Measurements from ENCODE around the gene SKAP2.
"Not testable (repeated sequence)": the region's sequence is repeated elsewhere in the genome, so short reads cannot be mapped to it uniquely, and the experiment has no call there.

The SKAP2 gene

DNA sequence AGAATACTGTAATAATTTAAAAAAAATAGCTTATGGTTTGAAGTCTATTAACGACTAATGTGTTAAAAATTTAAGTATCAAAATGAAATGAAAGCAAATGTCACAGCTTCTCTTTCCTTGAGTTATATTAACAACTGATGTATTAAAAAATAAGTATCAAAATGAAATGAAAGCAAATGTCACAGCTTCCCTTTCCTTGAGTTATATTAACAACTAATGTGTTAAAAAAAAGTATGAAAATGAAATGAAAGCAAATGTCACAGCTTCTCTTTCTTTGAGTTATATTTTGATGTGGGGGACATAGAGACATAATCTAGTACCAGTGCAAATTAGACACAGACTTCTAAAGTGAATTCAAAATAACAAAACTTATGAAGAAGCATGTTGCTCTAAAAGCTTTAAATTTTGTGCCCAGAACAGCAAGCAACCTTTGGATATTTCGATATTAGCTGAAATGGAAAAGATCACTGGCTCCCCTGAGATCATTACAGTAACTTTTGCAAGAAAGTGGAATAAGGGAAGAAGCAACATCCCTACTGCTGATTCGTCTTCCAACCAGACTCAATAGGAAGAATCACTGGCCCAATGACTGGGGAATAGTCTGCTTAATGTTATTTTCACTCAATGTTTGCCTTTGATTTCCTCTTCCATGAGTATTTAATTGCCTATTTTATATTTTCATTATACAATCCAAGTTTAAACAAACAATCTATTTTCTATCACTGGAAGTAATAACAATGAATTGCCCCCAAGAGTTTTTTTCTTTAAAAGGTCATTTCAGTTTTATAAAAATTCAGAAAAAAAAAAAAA, 8.0 kb downstream of the SKAP2 start:
- no peak for DNase-seq

DNA sequence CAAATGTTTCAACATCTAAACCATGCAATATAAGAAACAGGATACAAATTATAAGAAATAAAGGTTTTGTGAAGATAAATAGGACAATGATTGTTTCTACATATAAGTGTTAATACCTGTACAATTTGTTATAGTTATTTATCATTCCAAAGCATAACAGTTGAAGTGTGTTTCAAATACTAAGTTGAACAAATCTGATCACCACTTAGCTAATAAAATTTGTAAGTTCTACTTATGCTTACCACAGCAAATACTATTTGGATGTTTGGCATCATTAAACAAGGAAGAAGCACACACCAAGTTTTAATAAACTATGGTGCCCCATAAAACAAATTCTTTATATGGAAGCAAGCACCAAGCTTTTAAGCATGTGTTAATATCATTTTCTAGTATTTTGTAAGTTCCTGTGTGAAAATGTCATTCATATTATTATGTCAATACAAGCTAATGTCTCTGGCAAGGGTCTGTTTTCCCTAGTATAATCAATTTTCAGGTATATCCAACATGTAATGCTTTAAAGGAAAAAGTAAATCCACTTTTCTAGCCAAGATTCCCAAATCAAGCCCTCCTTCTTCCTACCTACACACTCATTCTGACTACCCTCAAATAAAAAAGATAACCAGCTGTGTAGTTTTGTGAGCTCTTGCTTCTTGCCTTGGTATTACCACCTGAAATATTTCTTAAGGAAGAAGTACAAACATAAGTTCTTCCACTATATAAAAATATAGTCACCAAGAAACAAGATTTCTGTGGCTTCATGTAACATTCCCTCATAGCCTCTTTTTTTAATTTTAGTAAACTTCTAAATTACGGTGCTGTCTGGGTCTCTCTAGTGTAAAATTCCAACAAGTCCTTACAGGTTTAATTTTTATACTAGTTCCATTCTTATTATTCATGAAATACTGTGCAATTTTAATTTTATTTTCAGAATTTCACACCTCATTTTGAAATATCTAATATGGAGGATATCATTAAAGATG, 9.2 kb downstream of the SKAP2 start:
- DNase-seq, result no peak

DNA sequence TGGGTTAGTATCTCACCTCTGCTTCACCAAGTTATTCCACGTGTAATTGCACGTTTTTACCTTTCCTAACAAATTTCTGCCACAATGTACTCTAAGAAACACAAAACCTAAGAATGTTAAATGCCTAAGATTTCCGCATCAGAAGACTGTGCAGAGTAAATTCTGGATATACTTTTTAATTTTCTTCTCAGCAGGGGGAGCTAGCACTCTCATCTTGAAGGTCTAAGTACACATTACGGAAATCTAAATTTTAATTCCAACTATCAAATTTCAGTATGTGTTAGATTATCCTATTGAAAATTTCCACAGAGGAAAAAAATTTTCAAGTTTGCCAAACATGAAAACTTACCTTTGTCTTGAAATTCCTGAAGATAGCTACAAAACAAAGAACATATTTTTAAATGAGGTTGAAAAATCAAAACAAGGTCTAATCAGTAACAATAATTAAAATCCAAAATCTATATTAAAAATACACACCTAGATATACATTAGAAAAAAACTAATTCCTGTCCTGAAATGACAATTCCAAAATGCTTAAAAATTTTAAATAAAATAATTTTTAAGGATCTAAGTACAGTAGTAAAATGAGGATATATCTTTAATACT, 10.5 kb downstream of the SKAP2 start:
- peak; percentile 46 for DNase-seq

DNA sequence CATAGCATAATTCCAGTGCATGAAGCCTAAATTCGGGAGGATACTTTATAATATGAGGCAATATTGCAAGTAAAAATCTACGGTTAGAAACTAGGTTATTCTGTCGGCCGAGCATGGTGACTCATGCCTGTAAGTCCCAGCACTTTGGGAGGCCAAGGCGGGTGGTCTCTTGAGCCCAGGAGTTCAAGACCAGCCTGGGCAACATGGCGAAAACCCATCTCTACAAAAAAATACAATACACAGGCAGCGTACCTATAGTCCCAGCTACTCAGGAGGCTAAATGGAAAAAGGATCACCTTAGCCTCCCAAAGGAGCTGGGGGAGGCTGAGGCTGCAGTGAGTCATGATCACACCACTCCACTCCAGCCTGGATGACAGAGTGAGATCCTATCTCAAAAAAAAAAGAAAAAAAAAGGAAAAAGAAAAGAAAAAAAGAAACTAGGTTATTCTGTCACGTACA, 14.2 kb downstream of the SKAP2 start:
- DNase-seq, result no peak

DNA sequence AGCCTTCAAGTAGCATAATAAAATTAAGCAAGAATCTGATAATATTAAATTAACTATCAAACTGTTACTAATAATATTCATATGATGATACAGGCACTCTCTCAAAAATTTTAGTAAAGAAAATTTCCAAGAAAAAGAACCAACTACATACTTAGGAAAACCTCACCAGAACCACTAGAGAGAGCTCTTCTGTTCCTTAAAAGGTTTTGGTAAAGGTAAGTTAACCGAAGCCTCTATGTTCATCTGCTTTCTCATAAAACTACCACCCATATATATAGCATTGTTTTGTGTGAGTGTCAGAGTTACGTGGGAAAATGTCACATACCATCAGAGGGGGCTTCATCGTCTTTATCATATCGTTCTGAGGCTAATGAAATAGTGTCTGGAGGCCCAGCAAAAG, 20.7 kb downstream of the SKAP2 start:
- DNase-seq, result no peak

DNA sequence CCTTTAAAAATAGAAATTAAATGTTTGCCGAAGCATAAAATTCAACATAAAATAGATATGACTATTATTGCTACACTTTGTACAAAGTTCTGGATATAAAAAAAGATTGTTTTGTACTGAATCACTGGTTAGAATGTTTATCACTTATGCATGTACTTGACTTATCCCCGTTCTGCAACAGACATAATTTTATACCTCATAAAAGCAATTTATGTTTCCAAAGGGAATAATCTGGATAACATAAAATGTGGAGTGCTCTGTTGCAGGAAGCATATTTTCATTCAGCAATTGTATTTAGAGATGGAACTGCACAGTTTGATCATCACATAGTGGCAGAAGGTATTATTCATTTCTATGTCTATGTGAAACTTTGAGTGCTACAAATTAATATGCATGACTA, 21.5 kb downstream of the SKAP2 start:
- no peak for DNase-seq

DNA sequence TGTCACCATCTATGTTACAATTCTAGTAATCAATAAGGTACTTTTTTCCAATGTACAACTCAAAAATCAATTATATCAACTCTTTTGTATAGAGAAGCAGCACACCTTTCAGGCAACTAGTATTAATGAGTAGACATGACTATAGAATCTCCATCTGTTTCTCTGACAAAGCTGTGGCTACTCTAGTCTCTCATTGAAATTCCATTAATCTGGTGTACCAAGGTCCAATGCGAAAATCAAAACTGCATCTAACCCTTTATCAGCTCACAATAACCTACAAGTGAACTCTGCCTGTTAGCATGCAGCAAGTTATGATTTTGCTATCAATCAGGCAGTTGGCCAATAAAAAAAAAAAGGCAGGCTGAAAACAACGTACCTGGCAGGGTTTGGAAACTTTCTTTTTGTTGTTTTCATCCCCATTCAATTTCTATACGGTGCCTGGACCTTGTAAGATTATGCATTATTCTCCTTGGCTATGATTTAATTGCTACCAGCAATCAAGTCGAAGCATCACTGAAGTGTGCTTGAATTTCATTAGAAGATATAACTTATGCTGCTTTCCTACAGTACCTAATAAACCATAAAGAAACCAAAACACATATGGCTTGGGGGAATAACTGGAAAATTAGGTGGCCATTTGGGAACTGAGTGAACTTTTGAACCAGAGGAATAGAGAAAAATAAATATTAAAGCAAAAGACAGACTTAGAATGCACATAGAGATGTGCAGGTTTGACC, 23.2 kb downstream of the SKAP2 start:
- DNase-seq, result no peak

DNA sequence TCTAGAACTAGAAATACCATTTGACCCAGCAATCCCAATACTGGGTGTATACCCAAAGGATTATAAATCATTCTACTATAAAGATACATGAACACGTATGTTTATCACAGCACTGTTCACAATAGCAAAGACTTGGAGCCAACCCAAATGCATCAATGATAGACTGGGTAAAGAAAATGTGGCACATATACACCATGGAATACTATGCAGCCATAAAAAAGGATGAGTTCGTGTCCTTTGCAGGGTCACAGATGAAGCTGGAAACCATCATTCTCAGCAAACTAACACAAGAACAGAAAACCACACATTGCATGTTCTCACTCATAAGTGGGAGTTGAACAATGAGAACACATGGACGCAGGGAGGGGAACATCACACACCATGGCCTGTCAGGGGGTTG, 27.6 kb downstream of the SKAP2 start:
- DNase-seq, result not testable (repeated sequence)

DNA sequence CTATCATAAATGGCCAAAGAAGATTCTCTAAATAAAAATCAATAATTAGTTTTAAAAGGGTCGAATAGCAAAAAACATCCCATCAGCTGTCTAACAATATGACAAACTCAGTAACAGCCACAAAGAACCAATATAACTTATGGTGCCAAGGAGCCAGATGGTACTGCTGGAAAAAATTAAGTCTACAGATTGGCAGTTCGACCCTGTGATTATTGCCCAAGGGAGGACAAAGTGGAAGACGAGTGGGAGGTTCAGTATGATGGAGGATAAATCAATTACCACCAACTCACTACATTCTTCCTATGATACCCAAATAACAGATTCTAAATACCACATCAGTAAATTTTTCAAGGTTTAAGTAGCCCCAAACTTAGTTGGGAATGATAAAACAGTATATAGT, 49.0 kb downstream of the SKAP2 start:
- DNase-seq, result no peak

DNA sequence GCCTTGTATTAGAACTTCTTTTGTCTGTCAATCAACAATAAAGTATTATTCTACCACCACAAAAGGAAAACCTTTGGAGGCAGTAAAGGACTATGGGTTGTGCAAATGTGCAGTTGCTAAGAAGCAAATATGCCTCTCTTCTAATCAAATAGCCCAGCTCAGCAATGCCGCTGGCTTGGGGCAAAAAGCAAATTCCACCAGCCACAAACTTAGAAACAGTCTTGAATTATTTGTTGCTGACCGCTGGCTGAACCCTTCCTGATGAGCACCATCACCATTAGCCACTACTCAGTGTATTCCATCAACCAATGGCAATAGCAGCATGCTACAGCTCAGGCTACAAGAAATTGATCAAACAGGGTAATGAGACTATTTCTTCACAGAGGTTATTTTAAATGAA, 51.0 kb downstream of the SKAP2 start:
- DNase-seq, result no peak

DNA sequence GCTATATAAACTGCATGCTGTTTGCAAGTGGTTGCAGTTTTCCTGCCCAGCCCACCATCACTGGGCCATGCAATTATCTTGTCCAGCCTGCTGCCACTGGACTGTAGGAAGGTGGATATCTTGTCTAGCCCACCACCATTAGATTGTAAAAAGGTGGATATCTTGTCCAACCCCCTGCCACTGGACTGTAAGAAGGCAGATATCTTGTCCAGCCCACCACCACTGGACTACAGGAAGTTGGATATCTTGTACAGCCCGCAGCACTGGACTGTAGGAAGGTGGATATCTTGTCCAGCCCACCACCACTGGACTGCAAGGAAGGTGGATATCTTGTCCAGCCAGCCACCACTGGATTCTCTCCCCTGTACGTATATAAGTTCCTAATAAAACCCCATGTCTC, 69.8 kb downstream of the SKAP2 start:
- DNase-seq, result no peak

DNA sequence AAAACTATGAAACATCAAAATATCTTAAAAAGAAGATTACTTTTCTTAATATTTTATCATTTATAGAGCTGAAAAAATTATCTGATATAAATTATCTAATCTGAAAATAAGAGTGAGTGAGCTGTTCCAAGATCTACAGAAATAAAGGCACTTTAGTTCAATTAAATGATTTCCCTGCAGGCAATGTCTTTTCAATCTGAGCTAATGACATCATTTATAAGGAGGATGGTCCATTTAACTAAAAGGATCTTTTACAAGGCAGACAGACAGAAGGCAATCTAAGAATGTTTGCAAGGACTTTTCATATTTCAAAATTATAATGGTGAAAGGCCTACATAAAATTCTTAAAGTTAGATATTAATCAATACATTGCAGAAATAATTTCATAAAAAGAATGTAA, 71.8 kb downstream of the SKAP2 start:
- no peak for DNase-seq

DNA sequence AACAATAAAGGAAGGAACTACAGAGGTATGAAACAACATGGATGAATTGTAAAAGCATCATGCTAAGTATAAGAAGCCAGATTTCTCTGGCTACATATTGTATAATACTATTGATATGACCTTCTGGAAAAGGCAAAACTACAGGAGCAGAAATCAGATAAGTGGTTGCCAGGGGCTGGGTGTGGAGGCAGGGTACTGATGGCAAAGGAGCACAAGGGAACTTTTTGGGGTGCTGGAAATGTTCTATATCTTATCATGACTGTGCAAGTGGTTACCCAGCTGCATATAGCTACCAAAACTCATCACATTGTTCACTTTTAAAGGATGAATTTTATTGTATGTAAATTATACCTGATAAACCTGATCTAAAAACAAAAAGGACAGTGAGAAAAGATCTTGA, 72.4 kb downstream of the SKAP2 start:
- no peak for DNase-seq

DNA sequence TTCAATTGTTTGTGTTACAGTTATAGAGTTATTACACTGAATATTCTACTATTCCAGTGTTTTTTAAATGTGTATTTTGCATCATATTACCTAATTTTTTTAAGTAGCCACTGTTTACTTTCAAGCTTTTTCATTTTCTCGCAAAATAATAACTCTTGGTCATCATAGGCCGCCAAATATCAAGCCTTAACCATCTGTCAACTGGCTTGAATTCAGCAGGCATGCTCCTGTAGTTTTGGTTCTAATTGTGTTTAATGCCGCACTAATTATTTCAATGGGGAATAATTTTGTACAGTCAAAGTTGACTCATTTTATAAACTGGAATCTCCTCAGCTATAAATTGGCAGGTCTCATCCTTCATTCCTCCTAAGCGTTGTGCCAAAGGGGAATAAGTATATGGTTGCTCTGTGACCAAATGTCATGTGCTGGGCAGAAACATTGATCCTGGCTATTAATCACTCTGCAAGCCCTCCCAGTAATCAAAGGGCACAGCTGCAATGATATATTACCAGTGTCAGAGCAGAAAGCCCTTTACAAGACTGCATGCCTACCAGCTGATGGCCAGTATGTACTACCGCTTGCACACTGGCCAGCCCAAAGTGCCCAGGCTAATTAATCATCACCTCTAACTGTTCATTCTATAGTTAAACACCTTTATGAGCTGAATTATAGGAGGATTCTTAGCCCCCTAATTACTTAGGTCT, 74.8 kb downstream of the SKAP2 start:
- peak; percentile 77 for DNase-seq

DNA sequence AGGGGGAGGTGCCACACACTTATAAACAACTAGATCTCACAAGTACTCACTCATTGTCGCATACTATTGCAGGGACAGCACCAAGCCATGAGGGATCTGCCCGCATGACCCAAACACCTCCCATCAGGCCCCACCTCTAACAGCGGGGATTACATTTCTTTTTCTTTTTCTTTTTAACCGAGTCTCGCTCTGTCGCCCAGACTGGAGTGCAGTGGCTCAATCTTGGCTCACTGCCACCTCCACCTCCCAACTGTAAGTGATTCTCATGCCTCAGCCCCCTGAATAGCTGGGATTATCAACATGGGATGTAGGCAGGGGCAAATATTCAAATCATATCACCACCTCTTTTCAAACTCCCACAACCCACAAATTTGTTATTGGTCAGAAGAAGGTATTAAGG, 76.7 kb downstream of the SKAP2 start:
- DNase-seq, result peak; percentile 27

DNA sequence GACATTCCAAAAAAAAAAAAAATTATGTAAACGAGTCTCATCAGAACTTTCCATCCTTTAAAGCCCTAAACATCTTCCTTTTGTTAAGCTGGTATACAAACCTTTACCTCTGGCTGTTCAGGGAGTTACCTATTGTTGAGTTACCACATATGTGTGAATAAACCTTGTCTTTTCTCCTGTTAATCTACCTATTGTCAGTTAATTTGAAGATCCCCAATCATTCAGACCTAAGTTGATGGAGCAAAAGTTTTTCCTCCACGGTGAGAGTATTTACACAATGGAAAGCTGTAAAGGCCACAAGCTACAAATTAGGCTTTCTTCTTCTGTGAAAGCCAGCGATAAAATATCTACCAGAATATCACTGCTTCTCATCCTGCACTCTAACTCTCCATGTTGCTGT, 80.3 kb downstream of the SKAP2 start:
- no peak for DNase-seq

DNA sequence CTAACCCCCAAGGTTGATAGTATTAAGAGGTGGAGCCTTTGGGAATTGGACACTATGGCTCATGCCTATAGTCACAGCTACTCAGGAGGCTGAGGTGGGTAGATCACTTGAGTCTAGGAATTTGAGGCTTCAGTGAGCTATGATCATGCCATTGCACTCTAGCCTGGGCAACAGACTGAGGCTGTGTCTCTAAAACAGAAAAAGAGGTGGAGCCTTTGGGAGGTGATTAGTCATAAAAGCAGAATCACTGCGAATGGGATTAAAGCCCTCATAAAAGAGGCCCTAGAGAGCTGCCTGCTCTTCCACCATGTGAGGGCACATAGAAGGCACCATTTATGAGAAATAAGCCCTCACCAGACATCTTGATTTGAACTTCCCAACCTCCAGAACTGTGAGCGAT, 81.9 kb downstream of the SKAP2 start:
- no peak for DNase-seq

DNA sequence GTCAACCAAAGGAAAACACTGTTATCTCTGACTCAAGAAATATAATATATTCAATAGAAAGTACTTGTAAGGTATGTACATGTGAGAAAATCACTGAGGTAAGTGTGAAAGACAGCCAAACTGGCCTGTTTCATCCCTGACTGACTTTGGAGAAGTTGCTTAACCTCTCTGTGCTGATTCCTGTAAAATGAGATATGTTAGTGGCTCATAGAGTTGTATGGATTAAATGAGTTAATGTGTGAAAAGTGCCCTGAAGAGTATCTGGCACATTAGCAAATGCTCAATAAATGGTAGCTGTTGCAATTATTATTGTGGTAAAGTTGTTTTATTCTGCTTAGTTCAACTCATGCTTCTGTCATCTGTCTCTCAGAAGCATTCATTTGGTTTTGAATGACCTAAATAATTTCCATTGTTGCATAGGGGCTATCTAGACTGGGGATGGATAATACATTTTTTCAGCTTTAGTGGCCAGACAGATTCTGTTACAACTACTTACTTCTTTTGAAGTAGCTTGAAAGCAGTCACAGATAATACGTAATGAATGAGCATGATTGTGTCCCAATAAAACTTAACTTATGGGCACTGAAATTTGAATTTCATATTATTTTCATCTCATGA, 84.3 kb downstream of the SKAP2 start:
- no peak for DNase-seq

DNA sequence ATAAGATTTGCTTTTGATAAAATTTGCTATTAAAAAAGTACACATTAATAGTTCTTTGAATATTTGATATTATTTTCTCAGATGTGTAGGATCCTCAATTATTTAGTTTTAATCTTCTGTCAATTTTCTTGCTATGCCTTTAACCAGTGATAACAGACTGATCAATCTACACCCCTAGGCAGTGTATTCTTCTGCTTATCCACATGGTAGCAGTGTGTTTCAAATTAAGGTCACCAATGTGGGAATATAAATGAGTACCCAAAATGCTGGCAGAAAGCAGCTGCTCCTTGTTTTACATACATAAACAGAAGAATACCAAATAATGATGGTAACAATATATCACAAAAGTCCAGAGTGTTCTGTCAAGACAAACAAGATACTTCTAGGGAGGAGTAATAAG, 87.0 kb downstream of the SKAP2 start:
- no peak for DNase-seq

DNA sequence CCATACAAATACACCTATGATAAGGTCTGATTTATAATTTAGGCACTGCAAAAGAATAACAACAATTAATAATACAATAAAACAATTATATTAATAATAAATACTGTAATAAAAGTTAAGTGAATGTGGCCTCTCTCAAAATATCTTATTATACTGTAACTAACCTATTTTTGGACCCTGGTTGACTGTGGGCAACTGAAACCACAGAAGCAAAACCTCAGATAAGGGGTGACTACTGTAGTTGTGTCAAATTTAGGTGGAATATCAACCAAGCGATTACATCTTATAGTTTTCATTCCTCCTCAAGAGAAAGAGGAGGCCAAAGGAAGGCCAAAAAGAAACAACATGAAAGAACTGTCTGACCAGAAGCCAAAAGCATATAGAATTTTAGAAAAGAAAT, 103.9 kb downstream of the SKAP2 start:
- DNase-seq, result no peak

DNA sequence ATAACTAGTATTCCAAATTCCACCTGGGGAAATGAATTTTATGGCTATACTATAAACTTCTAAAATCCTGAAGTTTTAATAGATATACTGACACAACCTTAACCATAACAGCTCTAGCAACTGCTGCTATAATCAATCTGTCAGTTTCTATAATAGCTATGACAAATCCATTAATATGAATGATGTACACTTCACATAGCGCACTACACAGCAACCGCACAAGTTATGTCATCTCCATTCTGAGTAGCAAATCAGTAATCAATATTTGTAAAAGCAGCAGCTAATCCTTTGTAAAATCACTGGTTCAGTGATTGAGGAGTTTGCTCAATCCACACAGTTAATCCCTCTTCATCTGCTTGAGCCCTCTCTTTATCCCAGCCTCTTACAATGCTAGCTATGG, 105.3 kb downstream of the SKAP2 start:
- DNase-seq, result no peak

DNA sequence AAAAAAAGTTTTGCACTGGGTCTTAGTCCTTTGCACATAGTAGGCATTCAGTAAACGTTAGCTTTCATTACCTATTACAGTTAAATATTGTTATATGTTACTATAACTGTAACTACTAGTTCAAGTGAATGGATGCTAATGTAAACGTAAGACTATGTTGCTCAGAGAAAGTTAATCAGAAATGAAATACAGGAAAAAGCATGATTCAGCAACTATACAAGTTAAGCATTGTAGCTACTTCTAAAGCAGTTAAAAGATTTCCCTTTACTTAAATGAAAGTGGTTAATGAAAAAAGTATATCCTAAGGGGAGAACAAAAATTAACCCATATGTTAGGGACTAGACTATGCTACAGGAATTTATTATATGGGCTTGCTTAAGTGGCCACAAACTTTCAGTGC, 121.2 kb downstream of the SKAP2 start:
- DNase-seq, result no peak
